Measurements from ENCODE around the gene PIP5K1B.

DNA sequence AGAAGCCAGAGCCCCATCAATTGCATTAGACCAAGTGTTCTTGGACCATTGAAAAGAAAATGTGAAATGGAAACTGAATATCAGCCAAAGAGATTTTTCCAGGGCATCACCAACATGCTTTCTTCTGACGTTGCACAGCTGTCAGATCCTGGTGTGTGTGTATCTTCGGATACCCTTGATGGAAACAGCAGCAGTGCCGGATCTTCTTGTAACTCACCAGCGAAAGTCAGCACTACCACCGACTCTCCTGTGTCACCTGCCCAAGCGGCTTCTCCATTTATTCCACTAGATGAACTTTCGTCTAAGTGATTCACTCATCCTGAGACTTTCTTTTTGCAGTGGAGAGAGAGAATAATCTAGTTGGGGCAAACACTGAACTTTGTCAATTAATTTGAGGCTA is 75.7 kb downstream of the PIP5K1B start:
- TF ChIP-seq TAF1 (IDR thresholded peaks at IDR 0.05; ENCODE audit: borderline replicate concordance, insufficient read depth, low read length), result no peak
- no peak for TF ChIP-seq POLR2AphosphoS5 (IDR thresholded peaks at IDR 0.05; ENCODE audit: low read depth, low read length)

All from PFSK-1 (cell line).